Measurements from ENCODE around the gene THTPA.

THTPA gene

DNA sequence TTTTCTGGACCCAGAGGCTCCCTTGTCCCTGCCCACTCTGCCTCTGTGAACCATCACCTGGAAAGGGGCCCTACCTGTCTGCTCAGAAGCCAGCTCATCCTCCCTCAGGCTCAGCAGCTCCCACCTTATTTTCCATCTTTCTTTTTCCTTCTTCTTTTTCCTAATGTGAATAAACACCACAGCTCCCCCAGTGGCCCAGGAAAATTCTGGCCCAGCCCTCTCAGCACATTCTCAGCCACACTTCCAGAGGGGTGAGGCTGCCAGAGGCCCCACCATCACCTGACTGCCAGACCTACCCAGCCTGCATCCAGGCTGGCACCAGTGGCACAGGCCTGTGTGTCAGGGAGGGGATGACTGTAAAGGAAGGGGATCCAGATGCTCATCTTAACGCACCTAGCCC, 27.5 kb upstream of the THTPA start:
- TF ChIP-seq YY1 (IDR thresholded peaks at IDR 0.05; ENCODE audit: low read depth), result no peak
- TF ChIP-seq, protein P1, sequence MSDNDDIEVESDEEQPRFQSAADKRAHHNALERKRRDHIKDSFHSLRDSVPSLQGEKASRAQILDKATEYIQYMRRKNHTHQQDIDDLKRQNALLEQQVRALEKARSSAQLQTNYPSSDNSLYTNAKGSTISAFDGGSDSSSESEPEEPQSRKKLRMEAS (IDR thresholded peaks at IDR 0.05), result no peak
- TF ChIP-seq EGR1 (IDR thresholded peaks at IDR 0.05), result no peak
- TF ChIP-seq FOXM1 (IDR thresholded peaks at IDR 0.05; ENCODE audit: borderline replicate concordance, low read depth), result no peak
- TF ChIP-seq CEBPB (IDR thresholded peaks at IDR 0.05), result no peak
- no peak for TF ChIP-seq RAD21 (IDR thresholded peaks at IDR 0.05; ENCODE audit: low read depth)
- no peak for TF ChIP-seq CREB1 (IDR thresholded peaks at IDR 0.05; ENCODE audit: low read depth)

DNA sequence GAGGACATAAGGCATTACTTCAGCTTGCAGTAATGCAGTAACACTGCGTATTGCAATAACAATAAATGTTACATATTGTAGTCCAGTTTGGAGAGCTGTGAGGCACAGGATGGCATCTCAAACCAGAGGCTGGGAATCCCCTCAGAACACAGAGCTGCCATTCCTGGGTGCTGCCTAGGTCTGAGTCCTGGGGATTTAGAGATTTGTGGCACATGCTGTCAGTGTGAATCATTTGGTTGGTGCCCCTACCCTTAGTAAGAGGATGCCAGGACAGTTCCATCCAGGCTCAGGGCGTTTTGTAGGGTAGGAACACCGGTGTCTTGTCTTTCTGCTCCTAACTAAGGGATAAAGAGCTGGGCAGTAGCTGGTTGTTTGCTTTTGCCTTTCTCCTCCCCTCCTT, 27.1 kb upstream of the THTPA start:
- TF ChIP-seq CREB1 (IDR thresholded peaks at IDR 0.05; ENCODE audit: low read depth) (no peak), RAD21 (IDR thresholded peaks at IDR 0.05; ENCODE audit: low read depth) (no peak), FOXM1 (IDR thresholded peaks at IDR 0.05; ENCODE audit: borderline replicate concordance, low read depth) (no peak), EGR1 (IDR thresholded peaks at IDR 0.05) (no peak), ZBTB7A (IDR thresholded peaks at IDR 0.05; ENCODE audit: low read depth) (no peak), CEBPB (IDR thresholded peaks at IDR 0.05) (no peak), EP300 (IDR thresholded peaks at IDR 0.05; ENCODE audit: borderline replicate concordance) (no peak), YY1 (IDR thresholded peaks at IDR 0.05; ENCODE audit: low read depth) (no peak), TAF1 (IDR thresholded peaks at IDR 0.05; ENCODE audit: low read depth) (no peak), TEAD4 (IDR thresholded peaks at IDR 0.05) (no peak), NFIC (IDR thresholded peaks at IDR 0.05) (no peak), TCF12 (IDR thresholded peaks at IDR 0.05; ENCODE audit: low read depth) (no peak)
- TF ChIP-seq, protein P2, sequence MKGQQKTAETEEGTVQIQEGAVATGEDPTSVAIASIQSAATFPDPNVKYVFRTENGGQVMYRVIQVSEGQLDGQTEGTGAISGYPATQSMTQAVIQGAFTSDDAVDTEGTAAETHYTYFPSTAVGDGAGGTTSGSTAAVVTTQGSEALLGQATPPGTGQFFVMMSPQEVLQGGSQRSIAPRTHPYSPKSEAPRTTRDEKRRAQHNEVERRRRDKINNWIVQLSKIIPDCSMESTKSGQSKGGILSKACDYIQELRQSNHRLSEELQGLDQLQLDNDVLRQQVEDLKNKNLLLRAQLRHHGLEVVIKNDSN (IDR thresholded peaks at IDR 0.05), result no peak
- TF ChIP-seq, protein P1 (IDR thresholded peaks at IDR 0.05), result no peak
- TF ChIP-seq, protein P3, sequence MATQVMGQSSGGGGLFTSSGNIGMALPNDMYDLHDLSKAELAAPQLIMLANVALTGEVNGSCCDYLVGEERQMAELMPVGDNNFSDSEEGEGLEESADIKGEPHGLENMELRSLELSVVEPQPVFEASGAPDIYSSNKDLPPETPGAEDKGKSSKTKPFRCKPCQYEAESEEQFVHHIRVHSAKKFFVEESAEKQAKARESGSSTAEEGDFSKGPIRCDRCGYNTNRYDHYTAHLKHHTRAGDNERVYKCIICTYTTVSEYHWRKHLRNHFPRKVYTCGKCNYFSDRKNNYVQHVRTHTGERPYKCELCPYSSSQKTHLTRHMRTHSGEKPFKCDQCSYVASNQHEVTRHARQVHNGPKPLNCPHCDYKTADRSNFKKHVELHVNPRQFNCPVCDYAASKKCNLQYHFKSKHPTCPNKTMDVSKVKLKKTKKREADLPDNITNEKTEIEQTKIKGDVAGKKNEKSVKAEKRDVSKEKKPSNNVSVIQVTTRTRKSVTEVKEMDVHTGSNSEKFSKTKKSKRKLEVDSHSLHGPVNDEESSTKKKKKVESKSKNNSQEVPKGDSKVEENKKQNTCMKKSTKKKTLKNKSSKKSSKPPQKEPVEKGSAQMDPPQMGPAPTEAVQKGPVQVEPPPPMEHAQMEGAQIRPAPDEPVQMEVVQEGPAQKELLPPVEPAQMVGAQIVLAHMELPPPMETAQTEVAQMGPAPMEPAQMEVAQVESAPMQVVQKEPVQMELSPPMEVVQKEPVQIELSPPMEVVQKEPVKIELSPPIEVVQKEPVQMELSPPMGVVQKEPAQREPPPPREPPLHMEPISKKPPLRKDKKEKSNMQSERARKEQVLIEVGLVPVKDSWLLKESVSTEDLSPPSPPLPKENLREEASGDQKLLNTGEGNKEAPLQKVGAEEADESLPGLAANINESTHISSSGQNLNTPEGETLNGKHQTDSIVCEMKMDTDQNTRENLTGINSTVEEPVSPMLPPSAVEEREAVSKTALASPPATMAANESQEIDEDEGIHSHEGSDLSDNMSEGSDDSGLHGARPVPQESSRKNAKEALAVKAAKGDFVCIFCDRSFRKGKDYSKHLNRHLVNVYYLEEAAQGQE (IDR thresholded peaks at IDR 0.05; ENCODE audit: low read depth), result no peak

DNA sequence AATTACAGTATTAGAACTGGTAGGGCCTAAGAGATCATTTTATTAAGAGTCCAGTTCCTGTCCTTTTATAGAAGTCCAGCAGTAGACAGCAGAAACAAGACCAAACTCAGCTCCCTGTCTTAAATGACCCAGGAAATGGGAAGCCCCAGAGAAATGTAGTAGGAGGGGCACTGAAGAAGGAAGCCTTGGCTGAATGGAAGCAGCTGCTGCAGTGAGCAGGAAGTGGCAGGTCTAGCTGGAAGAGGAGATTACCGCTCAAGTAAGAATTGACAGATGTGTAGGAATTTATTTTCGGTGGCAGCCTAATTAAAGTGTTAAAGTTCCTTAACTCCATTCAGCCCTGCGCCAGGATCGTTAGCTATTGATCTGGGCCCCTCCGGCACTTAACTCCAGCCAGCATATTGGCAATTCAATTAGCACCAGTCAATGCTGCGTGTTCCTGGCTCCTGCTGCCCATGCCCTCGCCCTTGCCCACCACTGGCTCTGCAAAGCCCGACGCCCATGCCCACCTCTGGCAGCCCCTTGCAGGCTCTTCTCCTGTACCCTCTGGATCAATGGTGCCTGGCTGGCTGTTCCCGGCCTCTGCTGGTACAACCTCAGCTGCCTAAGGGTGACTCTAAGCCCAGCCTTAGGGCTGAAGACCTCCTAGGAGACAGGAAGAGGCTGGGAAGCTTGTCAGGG, 25.6 kb upstream of the THTPA start:
- no peak for TF ChIP-seq TEAD4 (IDR thresholded peaks at IDR 0.05)
- TF ChIP-seq ZBTB7A (IDR thresholded peaks at IDR 0.05; ENCODE audit: low read depth), result no peak
- no peak for TF ChIP-seq EP300 (IDR thresholded peaks at IDR 0.05; ENCODE audit: borderline replicate concordance)
- no peak for TF ChIP-seq NFIC (IDR thresholded peaks at IDR 0.05)

DNA sequence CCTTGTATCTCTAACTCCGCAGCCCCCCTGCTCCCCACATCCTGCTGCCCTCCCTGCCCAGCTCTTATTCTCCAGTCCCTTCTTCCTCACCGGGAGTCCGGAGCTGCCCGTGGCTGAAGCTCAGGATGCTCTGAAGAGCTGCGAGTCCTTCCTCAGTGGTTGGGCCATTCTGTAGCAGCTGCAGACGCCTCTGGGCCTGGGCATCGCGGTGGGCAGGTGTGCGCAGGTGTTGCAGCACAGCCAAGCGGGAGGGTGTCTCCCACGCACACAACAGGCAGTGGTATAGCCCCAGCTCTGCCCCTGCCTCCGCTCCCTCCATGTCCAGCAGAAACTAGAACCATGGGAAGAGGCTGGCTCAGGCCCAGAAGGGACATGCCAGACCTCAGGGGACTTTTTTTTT, 24.7 kb upstream of the THTPA start:
- TF ChIP-seq, protein P1 (IDR thresholded peaks at IDR 0.05), result no peak
- no peak for TF ChIP-seq RAD21 (IDR thresholded peaks at IDR 0.05; ENCODE audit: low read depth)

DNA sequence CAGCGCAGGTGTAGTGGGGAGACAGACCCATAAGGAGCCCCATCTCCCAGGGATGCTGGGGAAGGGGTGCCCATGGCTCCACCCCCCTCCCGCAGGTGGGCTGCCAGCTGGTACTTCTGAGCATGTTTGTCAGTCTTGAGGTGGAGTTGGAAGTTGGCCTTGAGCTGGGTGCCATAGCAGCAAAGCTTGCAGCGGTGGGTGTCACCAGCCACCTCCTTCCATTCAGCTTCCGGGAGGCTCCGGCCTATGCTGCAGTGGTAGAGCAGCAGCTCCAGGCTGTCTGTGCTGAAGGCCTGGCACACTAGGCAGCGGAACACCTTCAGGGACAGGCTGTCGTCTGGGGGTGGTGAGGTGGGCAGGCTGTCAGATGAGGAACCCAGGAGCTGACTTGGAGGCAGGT, 23.4 kb upstream of the THTPA start:
- TF ChIP-seq EP300 (IDR thresholded peaks at IDR 0.05; ENCODE audit: borderline replicate concordance) (no peak), TEAD4 (IDR thresholded peaks at IDR 0.05) (no peak), TCF12 (IDR thresholded peaks at IDR 0.05; ENCODE audit: low read depth) (no peak), NFIC (IDR thresholded peaks at IDR 0.05) (no peak), YY1 (IDR thresholded peaks at IDR 0.05; ENCODE audit: low read depth) (no peak), CREB1 (IDR thresholded peaks at IDR 0.05; ENCODE audit: low read depth) (no peak), TAF1 (IDR thresholded peaks at IDR 0.05; ENCODE audit: low read depth) (no peak), ZBTB7A (IDR thresholded peaks at IDR 0.05; ENCODE audit: low read depth) (no peak), CEBPB (IDR thresholded peaks at IDR 0.05) (no peak), FOXM1 (IDR thresholded peaks at IDR 0.05; ENCODE audit: borderline replicate concordance, low read depth) (no peak), EGR1 (IDR thresholded peaks at IDR 0.05) (no peak), RAD21 (IDR thresholded peaks at IDR 0.05; ENCODE audit: low read depth) (no peak)
- TF ChIP-seq, protein P3 (IDR thresholded peaks at IDR 0.05; ENCODE audit: low read depth), result no peak
- TF ChIP-seq, protein P2 (IDR thresholded peaks at IDR 0.05), result no peak
- TF ChIP-seq, protein P1 (IDR thresholded peaks at IDR 0.05), result no peak

All from Ishikawa (cell line).